Activated CD8-positive, alpha-beta T cell treated with anti-CD3 and anti-CD28 coated beads, Interleukin-2, amount 10 ng/mL, durations not matched to agents 7 days and 5 days (primary cell): Measurements from ENCODE around the gene CHRNA3. TPM values are rescaled to one million over a fixed set of nuclear protein-coding genes. Genes with fewer than 3 reads are reported as not detected.

Experiments used
- ATAC-seq: fragments of 150-1000 bp; cut with Tn5 transposase; one replicate; pipeline ENCODE4 v1.10.0; 2021; ENCODE audit warnings: moderate library complexity
- CTCF ChIA-PET: fragments of 350-600 bp; sonication (Branson Sonifier 250); formaldehyde crosslinking; loops from one replicate; lab custom pipeline; 2021; ENCODE audit warnings: antibody characterized with exemption; lab: Charles Lee
- POLR2A ChIA-PET: fragments of 350-600 bp; sonication (Branson Sonifier 250); formaldehyde crosslinking; loops from one replicate; lab custom pipeline; 2021; ENCODE audit warnings: antibody characterized with exemption; lab: Charles Lee
- DNase-seq: peaks from one replicate; pipeline ENCODE4 v3.0.0-alpha.2; 2020
- H3K27ac Mint-ChIP-seq: one replicate; pipeline ENCODE4 v1.8.0; 2021; ENCODE audit warnings: mild to moderate bottlenecking, mixed read lengths
- H3K27me3 Mint-ChIP-seq: one replicate; pipeline ENCODE4 v1.8.0; 2021; ENCODE audit warnings: low read depth, mixed read lengths
- H3K36me3 Mint-ChIP-seq: one replicate; pipeline ENCODE4 v1.8.0; 2021; ENCODE audit warnings: low read depth, mixed read lengths
- H3K4me1 Mint-ChIP-seq: one replicate; pipeline ENCODE4 v1.8.0; 2021; ENCODE audit warnings: low read depth, mixed read lengths
- H3K4me3 Mint-ChIP-seq: one replicate; pipeline ENCODE4 v1.8.0; 2021; ENCODE audit warnings: mild to moderate bottlenecking, mixed read lengths
- H3K9me3 Mint-ChIP-seq: one replicate; pipeline ENCODE4 v1.8.0; 2022; ENCODE audit warnings: mixed read lengths; ENCODE audit not compliant: insufficient read depth
- total RNA-seq, 2 experiments: library from RNA; stranded (reverse); gene quantifications; one replicate each; pipeline ENCODE4 v1.2.3, GENCODE V29; 2021

The CHRNA3 gene
- not detected for total RNA-seq

- DNase-seq (no peak), ATAC-seq (peak; percentile 32)
- Mint-ChIP-seq H3K4me1 (peaks cover 22% of the 10 kb centered on the region), H3K27me3 (peaks cover 43% of the 10 kb centered on the region), H3K27ac (no peak within 1 kb of the TSS), H3K4me3 (no peak within 1 kb of the TSS), H3K36me3 (no peaks in the 10 kb centered on the region), H3K9me3 (no peaks in the 10 kb centered on the region)
- ChIA-PET POLR2A (no interaction called here), CTCF (interaction anchor here (1.0 to 1.4 kb wide), 2 partner anchors 89 to 130 kb away, joined by 3 to 4 read pairs; no protein-coding TSS in a partner anchor)
Measured at GRCh38 chr15:78620527-78621421, at the start of gene CHRNA3. Gene CHRNA3 (minus strand): TSS chr15:78620996. CDS start chr15:78620794, 202 bp downstream.

GRCh38 chr15:78668987-78669386, 48.2 kb upstream of the CHRNA3 start:
- ATAC-seq = no peak
- Mint-ChIP-seq H3K4me1 (no peaks in the 10 kb centered on the region), H3K9me3 (no peaks in the 10 kb centered on the region), H3K4me3 (no peak overlapping the region), H3K36me3 (no peaks in the 10 kb centered on the region), H3K27ac (no peak overlapping the region), H3K27me3 (peaks cover 10% of the 10 kb centered on the region)
- POLR2A ChIA-PET = no interaction called here
- CTCF ChIA-PET = no interaction called here
- no peak for DNase-seq

GRCh38 chr15:78667578-78668236, 46.9 kb upstream of the CHRNA3 start:
- CTCF ChIA-PET = no interaction called here
- DNase-seq (no peak), ATAC-seq (no peak)
- Mint-ChIP-seq H3K9me3 (no peaks in the 10 kb centered on the region), H3K27me3 (peaks cover 10% of the 10 kb centered on the region), H3K36me3 (no peaks in the 10 kb centered on the region), H3K4me3 (no peak overlapping the region), H3K4me1 (no peaks in the 10 kb centered on the region), H3K27ac (no peak overlapping the region)
- POLR2A ChIA-PET = no interaction called here

GRCh38 chr15:78666010-78666409, 45.2 kb upstream of the CHRNA3 start:
- POLR2A ChIA-PET = no interaction called here
- peaks cover 10% of the 10 kb centered on the region for H3K27me3 Mint-ChIP-seq
- no peak overlapping the region for H3K27ac Mint-ChIP-seq
- H3K9me3 Mint-ChIP-seq = no peaks in the 10 kb centered on the region
- no peak for ATAC-seq
- CTCF ChIA-PET = no interaction called here
- H3K4me3 Mint-ChIP-seq = no peak overlapping the region
- no peak for DNase-seq
- H3K4me1 Mint-ChIP-seq = no peaks in the 10 kb centered on the region
- H3K36me3 Mint-ChIP-seq = no peaks in the 10 kb centered on the region

- Mint-ChIP-seq H3K36me3 (no peaks in the 10 kb centered on the region), H3K4me1 (no peaks in the 10 kb centered on the region), H3K4me3 (no peak overlapping the region), H3K9me3 (no peaks in the 10 kb centered on the region), H3K27ac (no peak overlapping the region), H3K27me3 (peaks cover 8% of the 10 kb centered on the region)
- ATAC-seq (no peak), DNase-seq (no peak)
- ChIA-PET POLR2A (no interaction called here), CTCF (interaction anchor here (1.2 kb wide), 1 partner anchor 45 kb away, joined by 3 read pairs; no protein-coding TSS in a partner anchor)
Measured at GRCh38 chr15:78663703-78664102, 42.9 kb upstream of the CHRNA3 start.

- POLR2A ChIA-PET = no interaction called here
- H3K27me3 Mint-ChIP-seq = peaks cover 8% of the 10 kb centered on the region
- no peaks in the 10 kb centered on the region for H3K36me3 Mint-ChIP-seq
- DNase-seq (no peak), ATAC-seq (no peak)
- H3K4me1 Mint-ChIP-seq = no peaks in the 10 kb centered on the region
- no peak overlapping the region for H3K27ac Mint-ChIP-seq
- H3K4me3 Mint-ChIP-seq = no peak overlapping the region
- CTCF ChIA-PET = no interaction called here
- H3K9me3 Mint-ChIP-seq = no peaks in the 10 kb centered on the region
Measured at GRCh38 chr15:78662028-78662427, 41.2 kb upstream of the CHRNA3 start.

- no peak for DNase-seq
- no peaks in the 10 kb centered on the region for H3K36me3 Mint-ChIP-seq
Measured at GRCh38 chr15:78661001-78661400, 40.2 kb upstream of the CHRNA3 start.

GRCh38 chr15:78660584-78660983, 39.8 kb upstream of the CHRNA3 start:
- CTCF ChIA-PET = no interaction called here
- no peak for DNase-seq

More at GRCh38 chr15:78661001-78661400, 40.2 kb upstream of the CHRNA3 start:
- H3K9me3 Mint-ChIP-seq = no peaks in the 10 kb centered on the region
- no peaks in the 10 kb centered on the region for H3K4me1 Mint-ChIP-seq
- H3K4me3 Mint-ChIP-seq = no peak overlapping the region
- CTCF ChIA-PET = no interaction called here
- H3K27ac Mint-ChIP-seq = no peak overlapping the region
- ATAC-seq = no peak
- peaks cover 11% of the 10 kb centered on the region for H3K27me3 Mint-ChIP-seq
- POLR2A ChIA-PET = no interaction called here

GRCh38 chr15:78658823-78659222, 38.0 kb upstream of the CHRNA3 start:
- POLR2A ChIA-PET = no interaction called here
- Mint-ChIP-seq H3K9me3 (no peaks in the 10 kb centered on the region), H3K4me3 (no peak overlapping the region), H3K27ac (no peak overlapping the region), H3K27me3 (peaks cover 7% of the 10 kb centered on the region), H3K36me3 (no peaks in the 10 kb centered on the region), H3K4me1 (no peaks in the 10 kb centered on the region)
- DNase-seq (no peak), ATAC-seq (no peak)
- CTCF ChIA-PET = no interaction called here

More at GRCh38 chr15:78660584-78660983, 39.8 kb upstream of the CHRNA3 start:
- H3K27me3 Mint-ChIP-seq = peaks cover 10% of the 10 kb centered on the region
- no peaks in the 10 kb centered on the region for H3K9me3 Mint-ChIP-seq
- no peak overlapping the region for H3K27ac Mint-ChIP-seq
- H3K36me3 Mint-ChIP-seq = no peaks in the 10 kb centered on the region
- POLR2A ChIA-PET = no interaction called here
- no peaks in the 10 kb centered on the region for H3K4me1 Mint-ChIP-seq
- H3K4me3 Mint-ChIP-seq = no peak overlapping the region
- ATAC-seq = no peak

- no peaks in the 10 kb centered on the region for H3K9me3 Mint-ChIP-seq
- CTCF ChIA-PET = no interaction called here
Measured at GRCh38 chr15:78654272-78654671, 33.5 kb upstream of the CHRNA3 start.

GRCh38 chr15:78651930-78652615, 31.3 kb upstream of the CHRNA3 start:
- ChIA-PET CTCF (interaction anchor here (1.8 kb wide), 1 partner anchor 58 kb away, joined by 6 read pairs; no protein-coding TSS in a partner anchor), POLR2A (interaction anchor here (0.9 to 1.0 kb wide), 2 partner anchors 10 to 18 kb away, joined by 3 read pairs; no protein-coding TSS in a partner anchor)

More at GRCh38 chr15:78654272-78654671, 33.5 kb upstream of the CHRNA3 start:
- Mint-ChIP-seq H3K4me1 (no peaks in the 10 kb centered on the region), H3K27me3 (peaks cover 7% of the 10 kb centered on the region), H3K4me3 (no peak overlapping the region), H3K36me3 (no peaks in the 10 kb centered on the region), H3K27ac (no peak overlapping the region)
- no peak for ATAC-seq
- POLR2A ChIA-PET = no interaction called here
- no peak for DNase-seq

More at GRCh38 chr15:78651930-78652615, 31.3 kb upstream of the CHRNA3 start:
- ATAC-seq (no peak), DNase-seq (no peak)
- no peaks in the 10 kb centered on the region for H3K36me3 Mint-ChIP-seq
- peaks cover 7% of the 10 kb centered on the region for H3K27me3 Mint-ChIP-seq
- H3K4me3 Mint-ChIP-seq = no peak overlapping the region
- H3K27ac Mint-ChIP-seq = no peak overlapping the region
- H3K4me1 Mint-ChIP-seq = no peaks in the 10 kb centered on the region
- H3K9me3 Mint-ChIP-seq = no peaks in the 10 kb centered on the region
